ENCODE results near the gene KCNAB1.
A peak's percentile ranks its signal among the peaks of the same experiment; 100 is the strongest.

DNA sequence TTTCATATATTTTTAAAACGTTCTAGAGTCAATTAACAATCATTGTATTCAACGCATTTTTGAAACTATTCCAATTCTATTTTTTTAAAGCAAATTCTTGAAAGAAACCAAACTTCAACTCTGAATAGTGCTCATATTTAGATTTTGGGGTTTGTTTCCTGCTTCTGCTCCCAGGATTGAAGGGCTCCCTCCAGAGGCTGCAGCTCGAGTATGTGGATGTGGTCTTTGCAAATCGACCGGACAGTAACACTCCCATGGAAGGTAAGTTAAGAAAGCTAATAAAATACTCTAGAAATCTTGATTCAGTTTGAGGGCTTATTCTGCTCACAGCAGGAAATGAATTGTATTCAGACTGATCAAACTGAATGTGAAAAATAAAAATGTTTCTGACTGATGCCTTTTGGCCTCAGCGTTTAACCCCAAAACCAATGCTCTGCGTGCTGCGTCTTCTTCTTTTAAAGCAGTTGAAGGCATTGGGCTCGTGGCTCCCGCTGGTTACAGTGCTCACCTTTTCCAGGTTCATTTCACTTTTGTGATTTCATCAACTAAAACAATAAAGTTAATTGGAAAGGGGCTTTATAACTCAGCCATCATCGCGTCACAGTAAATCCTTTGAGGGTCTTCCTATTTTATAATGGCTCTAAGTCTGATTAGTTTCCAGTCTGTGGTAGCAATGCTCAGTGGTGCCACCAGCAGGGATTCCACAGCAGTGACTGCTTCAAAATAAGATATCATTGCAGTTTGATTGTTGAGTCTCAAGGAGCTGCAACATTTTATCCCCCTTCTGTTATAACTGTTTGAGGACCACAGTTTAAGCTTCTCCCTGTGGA lies 354.4 kb downstream of the KCNAB1 start:
- TF ChIP-seq POLR2A (IDR thresholded peaks at IDR 0.05; ENCODE audit: low read depth, low read length), result no peak
- TF ChIP-seq, protein P1, sequence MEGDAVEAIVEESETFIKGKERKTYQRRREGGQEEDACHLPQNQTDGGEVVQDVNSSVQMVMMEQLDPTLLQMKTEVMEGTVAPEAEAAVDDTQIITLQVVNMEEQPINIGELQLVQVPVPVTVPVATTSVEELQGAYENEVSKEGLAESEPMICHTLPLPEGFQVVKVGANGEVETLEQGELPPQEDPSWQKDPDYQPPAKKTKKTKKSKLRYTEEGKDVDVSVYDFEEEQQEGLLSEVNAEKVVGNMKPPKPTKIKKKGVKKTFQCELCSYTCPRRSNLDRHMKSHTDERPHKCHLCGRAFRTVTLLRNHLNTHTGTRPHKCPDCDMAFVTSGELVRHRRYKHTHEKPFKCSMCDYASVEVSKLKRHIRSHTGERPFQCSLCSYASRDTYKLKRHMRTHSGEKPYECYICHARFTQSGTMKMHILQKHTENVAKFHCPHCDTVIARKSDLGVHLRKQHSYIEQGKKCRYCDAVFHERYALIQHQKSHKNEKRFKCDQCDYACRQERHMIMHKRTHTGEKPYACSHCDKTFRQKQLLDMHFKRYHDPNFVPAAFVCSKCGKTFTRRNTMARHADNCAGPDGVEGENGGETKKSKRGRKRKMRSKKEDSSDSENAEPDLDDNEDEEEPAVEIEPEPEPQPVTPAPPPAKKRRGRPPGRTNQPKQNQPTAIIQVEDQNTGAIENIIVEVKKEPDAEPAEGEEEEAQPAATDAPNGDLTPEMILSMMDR (IDR thresholded peaks at IDR 0.05; ENCODE audit: extremely low read depth in 1 of 2, insufficient read depth in 1 of 2, low read depth in 1 of 2, low read length in 2 of 2), result peak; percentile 29 to 43

Measured in endothelial cell of umbilical vein (primary cell).